SH-SY5Y (cell line): ENCODE results near the gene OR5AL1.

Experiments
- GATA2 ChIP-seq: IDR thresholded peaks from 2 replicates; pipeline ENCODE4 v1.6.1; 2011; ENCODE audit warnings: mild to moderate bottlenecking, low read depth, low read length
- GATA3 ChIP-seq: IDR thresholded peaks from 2 replicates; pipeline ENCODE4 v1.6.1; 2011; ENCODE audit warnings: low read depth, mild to moderate bottlenecking, low read length, moderate library complexity

- TF ChIP-seq GATA3, result no peak
- TF ChIP-seq GATA2, result no peak
Observed at GRCh38 chr11:56375324-56375723, 37.2 kb upstream of the OR5AL1 start, which contains the start of gene OR8U1.
